Amniotic stem cell (primary cell): Measurements from ENCODE around the gene CACNG6.

Experiments
- DNase-seq: peaks from one replicate; lab custom pipeline; 2025; lab: John Stamatoyannopoulos, UW

Gene CACNG6

DNA sequence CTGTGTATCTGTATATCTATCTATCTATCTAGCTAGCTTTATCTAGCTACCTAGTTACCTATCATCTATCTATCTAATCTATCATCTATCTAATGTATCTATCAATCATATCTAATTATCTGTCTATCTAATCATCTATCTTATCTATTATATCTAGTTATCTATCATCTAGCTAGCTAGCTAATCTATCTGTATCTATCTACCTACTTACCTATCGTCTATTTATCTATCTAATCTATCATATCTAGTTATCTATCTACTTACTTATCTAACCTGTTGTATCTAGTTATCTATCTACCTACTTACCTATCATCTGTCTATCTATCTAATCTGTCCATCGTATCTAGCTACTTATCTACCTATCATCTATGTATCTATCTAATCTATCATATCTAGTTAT lies 54.3 kb downstream of the CACNG6 start:
- no peak for DNase-seq

GRCh38 chr19:54047616-54048015 lies 56.2 kb downstream of the CACNG6 start:
- no peak for DNase-seq
